Stomach (tissue), 4 donors: ENCODE results near the gene F5.

Experiments
- POLR2A ChIP-seq, 4 donors: fragments of 450-650 bp; IDR thresholded peaks; one replicate each; pipeline ENCODE4 v1.6.1; 2016; ENCODE audit warnings: antibody characterized with exemption in 4 of 4, control low read depth in 2 of 4, mild to moderate bottlenecking in 1 of 4, moderate library complexity in 1 of 4
- POLR2AphosphoS5 ChIP-seq, 3 donors: sonication (generic); formaldehyde crosslinking; IDR thresholded peaks; one replicate each; pipeline ENCODE4 v1.6.1; 2016; ENCODE audit warnings: antibody characterized with exemption in 3 of 3
- TF ChIP-seq, protein P1 (sequence below), 7 experiments: fragments of 450-650 bp in 4 of 7; fragments of 200-600 bp in 3 of 7; sonication (generic) in 3 of 7; IDR thresholded peaks; one replicate each; pipeline ENCODE4 v1.5.1; 2016 to 2019; ENCODE audit warnings: antibody characterized with exemption in 7 of 7, control low read depth in 2 of 7, mild to moderate bottlenecking in 1 of 7

DNA sequence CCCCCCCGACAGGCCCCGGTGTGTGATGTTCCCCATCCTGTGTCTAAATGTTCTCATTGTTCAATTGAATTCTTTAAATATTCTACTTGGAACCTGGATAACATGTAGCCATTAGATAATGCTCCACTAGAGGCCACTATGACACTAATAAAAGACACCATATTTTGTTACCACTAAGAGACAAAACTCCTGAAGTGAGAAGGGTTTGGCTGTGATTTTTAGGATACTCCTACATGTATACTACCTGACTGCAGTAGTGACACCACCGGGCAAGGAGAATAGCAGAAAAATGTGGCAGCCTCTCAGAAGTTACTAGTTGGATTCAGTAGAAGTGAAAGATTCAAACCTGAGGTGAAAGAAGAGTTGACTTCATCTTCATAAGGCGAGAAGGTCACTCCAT is 36.0 kb downstream of the F5 start:
- TF ChIP-seq POLR2AphosphoS5 (IDR thresholded peaks at IDR 0.05) (no peak), POLR2A (IDR thresholded peaks at IDR 0.05) (no peak)
- TF ChIP-seq, protein P1, sequence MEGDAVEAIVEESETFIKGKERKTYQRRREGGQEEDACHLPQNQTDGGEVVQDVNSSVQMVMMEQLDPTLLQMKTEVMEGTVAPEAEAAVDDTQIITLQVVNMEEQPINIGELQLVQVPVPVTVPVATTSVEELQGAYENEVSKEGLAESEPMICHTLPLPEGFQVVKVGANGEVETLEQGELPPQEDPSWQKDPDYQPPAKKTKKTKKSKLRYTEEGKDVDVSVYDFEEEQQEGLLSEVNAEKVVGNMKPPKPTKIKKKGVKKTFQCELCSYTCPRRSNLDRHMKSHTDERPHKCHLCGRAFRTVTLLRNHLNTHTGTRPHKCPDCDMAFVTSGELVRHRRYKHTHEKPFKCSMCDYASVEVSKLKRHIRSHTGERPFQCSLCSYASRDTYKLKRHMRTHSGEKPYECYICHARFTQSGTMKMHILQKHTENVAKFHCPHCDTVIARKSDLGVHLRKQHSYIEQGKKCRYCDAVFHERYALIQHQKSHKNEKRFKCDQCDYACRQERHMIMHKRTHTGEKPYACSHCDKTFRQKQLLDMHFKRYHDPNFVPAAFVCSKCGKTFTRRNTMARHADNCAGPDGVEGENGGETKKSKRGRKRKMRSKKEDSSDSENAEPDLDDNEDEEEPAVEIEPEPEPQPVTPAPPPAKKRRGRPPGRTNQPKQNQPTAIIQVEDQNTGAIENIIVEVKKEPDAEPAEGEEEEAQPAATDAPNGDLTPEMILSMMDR (IDR thresholded peaks at IDR 0.05) = peak in 5 of 7 experiments; percentile 11 to 45 (median 34)
